ENCODE data around the gene HBA1.

The HBA1 gene

GRCh38 chr16:181565-182021, 5.1 kb downstream of the HBA1 start:
- peak; percentile 84 for TF ChIP-seq CTCF (IDR thresholded peaks at IDR 0.05; ENCODE audit: low read depth, low read length)
- no peak for DNase-seq (ENCODE audit: extremely low read depth, low read depth)

- no peak for TF ChIP-seq CTCF (IDR thresholded peaks at IDR 0.05; ENCODE audit: low read depth, low read length)
- DNase-seq (ENCODE audit: extremely low read depth, low read depth): no peak
Measured at GRCh38 chr16:183005-183404, 6.5 kb downstream of the HBA1 start.

- TF ChIP-seq CTCF (IDR thresholded peaks at IDR 0.05; ENCODE audit: low read depth, low read length): no peak
- no peak for DNase-seq (ENCODE audit: extremely low read depth, low read depth)
Measured at GRCh38 chr16:185213-185612, 8.7 kb downstream of the HBA1 start.

GRCh38 chr16:185691-186090, 9.2 kb downstream of the HBA1 start:
- TF ChIP-seq CTCF (IDR thresholded peaks at IDR 0.05; ENCODE audit: low read depth, low read length): no peak
- DNase-seq (ENCODE audit: extremely low read depth, low read depth): no peak

- no peak for DNase-seq (ENCODE audit: extremely low read depth, low read depth)
- no peak for TF ChIP-seq CTCF (IDR thresholded peaks at IDR 0.05; ENCODE audit: low read depth, low read length)
Measured at GRCh38 chr16:187330-187729, 10.8 kb downstream of the HBA1 start.

- DNase-seq (ENCODE audit: extremely low read depth, low read depth): no peak
Measured at GRCh38 chr16:188674-189073, 12.2 kb downstream of the HBA1 start.

GRCh38 chr16:189604-190186, 13.2 kb downstream of the HBA1 start:
- no peak for TF ChIP-seq CTCF (IDR thresholded peaks at IDR 0.05; ENCODE audit: low read depth, low read length)

More at GRCh38 chr16:188674-189073, 12.2 kb downstream of the HBA1 start:
- no peak for TF ChIP-seq CTCF (IDR thresholded peaks at IDR 0.05; ENCODE audit: low read depth, low read length)

More at GRCh38 chr16:189604-190186, 13.2 kb downstream of the HBA1 start:
- DNase-seq (ENCODE audit: extremely low read depth, low read depth): no peak

All from AG09319 (cell line).